OCI-LY3 (cell line): ENCODE results near the gene COG5.

ENCODE experiments used
- CTCF ChIP-seq: fragments of 200-600, 300-600 bp; sonication (generic); IDR thresholded peaks from 2 replicates; pipeline ENCODE4 v1.5.1; 2014; ENCODE audit warnings: antibody characterized with exemption, low read length, low read depth
- EZH2phosphoT487 ChIP-seq: fragments of 200-600 bp; shearing (Covaris generic); IDR thresholded peaks from 2 replicates; pipeline ENCODE4 v1.6.1; 2018; ENCODE audit warnings: antibody characterized with exemption, mixed run types, low read depth

- TF ChIP-seq EZH2phosphoT487 (no peak), CTCF (no peak)
Observed at GRCh38 chr7:107173191-107173590, 390.5 kb downstream of the COG5 start.
